Gastroesophageal sphincter (tissue), 4 donors: ENCODE data around the gene HSD11B2. TPM values are rescaled to one million over a fixed set of nuclear protein-coding genes. Genes with fewer than 3 reads are reported as not detected.

Experiments
- ATAC-seq: fragments of 150-250 bp; one replicate; pipeline ENCODE4 v1.9.1; 2016; ENCODE audit warnings: mild to moderate bottlenecking, moderate library complexity
- H3K27ac ChIP-seq, 4 donors: fragments of 200-600 bp; sonication (generic) in 3 of 4; 1 replicate in 3 of 4; 2 replicates in 1 of 4; pipeline ENCODE4 v1.5.1; 2016 to 2019
- H3K27me3 ChIP-seq: fragments of 200-600 bp; sonication (generic); one replicate; pipeline ENCODE4 v1.5.1; 2019
- H3K36me3 ChIP-seq, 2 donors: fragments of 200-600 bp; sonication (generic); one replicate each; pipeline ENCODE4 v1.5.1; 2019; ENCODE audit warnings: control low read depth in 1 of 2
- H3K4me1 ChIP-seq, 3 donors: fragments of 200-600 bp; sonication (generic); 1 replicate in 2 of 3; 2 replicates in 1 of 3; pipeline ENCODE4 v1.5.1; 2016 to 2019; ENCODE audit warnings: control low read depth in 2 of 3
- H3K4me3 ChIP-seq, 2 donors: fragments of 200-600 bp; sonication (generic); one replicate each; pipeline ENCODE4 v1.5.1; 2019; ENCODE audit warnings: mild to moderate bottlenecking in 1 of 2, moderate library complexity in 1 of 2
- H3K9me3 ChIP-seq, 3 donors: fragments of 200-600 bp; sonication (generic); one replicate each; pipeline ENCODE4 v1.5.1; 2017 to 2019; ENCODE audit warnings: control low read depth in 2 of 3
- CTCF ChIP-seq, 4 experiments: fragments of 200-600 bp in 2 of 4; fragments of 450-650 bp in 2 of 4; sonication (generic) in 1 of 4; IDR thresholded peaks; one replicate each; pipeline ENCODE4 v1.5.1; 2017 to 2019; ENCODE audit warnings: antibody characterized with exemption in 4 of 4, mild to moderate bottlenecking in 2 of 4, moderate library complexity in 2 of 4
- EP300 ChIP-seq: sonication (generic); formaldehyde crosslinking; IDR thresholded peaks from one replicate; pipeline ENCODE4 v1.6.1; 2017; ENCODE audit warnings: antibody characterized with exemption, mild to moderate bottlenecking
- POLR2A ChIP-seq, 2 donors: fragments of 450-650 bp; IDR thresholded peaks; one replicate each; pipeline ENCODE4 v1.6.1; 2017; ENCODE audit warnings: antibody characterized with exemption in 2 of 2, mild to moderate bottlenecking in 2 of 2, moderate library complexity in 1 of 2
- POLR2AphosphoS5 ChIP-seq: sonication (generic); formaldehyde crosslinking; IDR thresholded peaks from one replicate; pipeline ENCODE4 v1.6.1; 2017; ENCODE audit warnings: antibody characterized with exemption
- WGBS, 2 donors: methylation state at CpG; one replicate each; pipeline ENCODE4 v1.1.5; 2018; ENCODE audit warnings: low coverage in 1 of 2; 5-methylcytosine and 5-hydroxymethylcytosine counted together
- small RNA-seq, 4 donors: library from RNA; depleted of rRNA; stranded (forward); fragments of <200 nt; gene quantifications; one replicate each; pipeline ENCODE3, GENCODE V24; 2016
- total RNA-seq, 4 donors: library from RNA; depleted of rRNA; stranded (reverse); fragments of >200 nt; gene quantifications; one replicate each; pipeline ENCODE4 v1.1.0, GENCODE V29; 2016

Gene HSD11B2
- total RNA-seq, 4 donors from 2014 or later, result 0.19 to 2.1 (median 0.27) TPM; not detected in 1

- H3K4me3 ChIP-seq, result peak overlapping the region in 1 of 2 donors; percentile 95
- H3K27ac ChIP-seq, result peak overlapping the region in 3 of 4 donors; percentile 64 to 95 (median 94)
- ATAC-seq, result no peak
- H3K36me3 ChIP-seq, result peaks cover 0 to 17% of the 10 kb centered on the region in 2 donors
- H3K4me1 ChIP-seq, result peaks cover 0 to 59% (median 25%) of the 10 kb centered on the region in 3 donors
- H3K9me3 ChIP-seq, result no peaks in the 10 kb centered on the region
- 39 to 100% methylated on average over 2 to 10 of the region's 25 CpGs for WGBS, 2 donors
- no peaks in the 10 kb centered on the region for H3K27me3 ChIP-seq
- TF ChIP-seq EP300, result no peak
- no peak for TF ChIP-seq CTCF (IDR thresholded peaks at IDR 0.05)
- TF ChIP-seq POLR2AphosphoS5, result no peak
- TF ChIP-seq POLR2A (IDR thresholded peaks at IDR 0.05), result no peak
Measured at GRCh38 chr16:67482233-67482924, 51.5 kb downstream of the HSD11B2 start.

- ATAC-seq, result no peak
- H3K36me3 ChIP-seq, result peaks cover 0 to 17% of the 10 kb centered on the region in 2 donors
- H3K27me3 ChIP-seq, result no peaks in the 10 kb centered on the region
- H3K9me3 ChIP-seq, result no peaks in the 10 kb centered on the region
- no peak for TF ChIP-seq EP300
- TF ChIP-seq CTCF (IDR thresholded peaks at IDR 0.05), result no peak
- no peak for TF ChIP-seq POLR2A (IDR thresholded peaks at IDR 0.05)
- TF ChIP-seq POLR2AphosphoS5, result no peak
- peaks cover 0 to 51% (median 25%) of the 10 kb centered on the region in 3 donors for H3K4me1 ChIP-seq
- 100% methylated on average over 1 of the region's 6 CpGs; no CpG with 5 or more reads in 1 of the 2 donors for WGBS, 2 donors
- H3K4me3 ChIP-seq, result peak within 1 kb of the TSS in 1 of 2 donors; percentile 95
- peak within 1 kb of the TSS in 3 of 4 donors; percentile 64 to 95 (median 94) for H3K27ac ChIP-seq
Measured at GRCh38 chr16:67483150-67483549, 52.2 kb downstream of the HSD11B2 start, which contains the start of gene AGRP. Gene AGRP, minus strand, starts transcription at chr16:67483547. Its CDS starts 149 bp downstream, at chr16:67483398.

- peaks cover 0 to 17% of the 10 kb centered on the region in 2 donors for H3K36me3 ChIP-seq
- no peaks in the 10 kb centered on the region for H3K9me3 ChIP-seq
- ATAC-seq, result no peak
- no peaks in the 10 kb centered on the region for H3K27me3 ChIP-seq
- 84% methylated on average over 10 of the region's 12 CpGs; no CpG with 5 or more reads in 1 of the 2 donors for WGBS, 2 donors
- peaks cover 0 to 50% (median 24%) of the 10 kb centered on the region in 3 donors for H3K4me1 ChIP-seq
- H3K4me3 ChIP-seq, result no peak overlapping the region
- TF ChIP-seq POLR2A (IDR thresholded peaks at IDR 0.05), result no peak
- no peak for TF ChIP-seq EP300
- TF ChIP-seq CTCF (IDR thresholded peaks at IDR 0.05), result no peak
- TF ChIP-seq POLR2AphosphoS5, result no peak
- H3K27ac ChIP-seq, result no peak overlapping the region
Measured at GRCh38 chr16:67483731-67484525, 53.0 kb downstream of the HSD11B2 start.

- Histone ChIP-seq H3K27ac (peak overlapping the region in 1 of 4 donors; percentile 5), H3K4me1 (peaks cover 0 to 43% (median 14%) of the 10 kb centered on the region in 3 donors), H3K9me3 (no peaks in the 10 kb centered on the region), H3K36me3 (peaks cover 0 to 17% of the 10 kb centered on the region in 2 donors), H3K4me3 (no peak overlapping the region), H3K27me3 (no peaks in the 10 kb centered on the region)
- ATAC-seq, result no peak
- WGBS, 2 donors, result no CpG with 5 or more reads among the region's 3 CpGs
- no peak for TF ChIP-seq POLR2AphosphoS5
- no peak for TF ChIP-seq EP300
- TF ChIP-seq CTCF (IDR thresholded peaks at IDR 0.05), result no peak
- no peak for TF ChIP-seq POLR2A (IDR thresholded peaks at IDR 0.05)
Measured at GRCh38 chr16:67486805-67487204, 55.9 kb downstream of the HSD11B2 start.

Small RNA genes within 50 kb of the gene (small RNA-seq; reads per million reads assigned to genes)
- 0 reads per million in 4 donors for gene RNU1-123P

Other genes with a start within 250 kb of the HSD11B2 start
- 10 to 100 TPM in 2 of 4 donors, 1 to 10 TPM in 2; 6.7 to 37.4 (median 19.2) TPM for gene MATCAP1, start 247.2 kb upstream of the HSD11B2 start, total RNA-seq
- 1 to 10 TPM; 1.6 to 6.1 (median 2.6) TPM for gene EXOC3L1, start 241.0 kb upstream of the HSD11B2 start, total RNA-seq
- gene E2F4, start 239.0 kb upstream of the HSD11B2 start, total RNA-seq, result 10 to 100 TPM; 55.0 to 89.8 (median 76.2) TPM
- 1 to 10 TPM in 2 of 4 donors, under 1 TPM in 2; 0.15 to 3.9 (median 1.3) TPM for gene ELMO3, start 232.0 kb upstream of the HSD11B2 start, total RNA-seq
- 10 to 100 TPM; 15.4 to 34.7 (median 30.7) TPM for gene TMEM208, start 204.0 kb upstream of the HSD11B2 start, total RNA-seq
- gene FHOD1, start 183.6 kb upstream of the HSD11B2 start, total RNA-seq, result 10 to 100 TPM in 3 of 4 donors, 1 to 10 TPM in 1; 9.7 to 15.5 (median 12.9) TPM
- under 1 TPM; 0.13 to 0.93 (median 0.21) TPM for gene SLC9A5, start 182.1 kb upstream of the HSD11B2 start, total RNA-seq
- gene PLEKHG4, start 151.6 kb upstream of the HSD11B2 start, total RNA-seq, result 10 to 100 TPM in 1 of 4 donors, 1 to 10 TPM in 3; 3.0 to 14.4 (median 6.1) TPM
- under 1 TPM in 2 of 4 donors, not detected in 2; 0.13 to 0.19 TPM for gene KCTD19, start 104.4 kb upstream of the HSD11B2 start, total RNA-seq
- gene LRRC36, start 104.3 kb upstream of the HSD11B2 start, total RNA-seq, result under 1 TPM in 1 of 4 donors, not detected in 3; 0.27 TPM
- gene TPPP3, start 37.6 kb upstream of the HSD11B2 start, total RNA-seq, result 100 to 1,000 TPM in 1 of 4 donors, 10 to 100 TPM in 3; 14.8 to 111 (median 55.0) TPM
- gene ZDHHC1, start 14.6 kb upstream of the HSD11B2 start, total RNA-seq, result 10 to 100 TPM in 3 of 4 donors, 1 to 10 TPM in 1; 7.5 to 26.7 (median 17.3) TPM
- gene ATP6V0D1, start 50.0 kb downstream of the HSD11B2 start, total RNA-seq, result 100 to 1,000 TPM in 2 of 4 donors, 10 to 100 TPM in 2; 94.2 to 145 (median 110) TPM
- gene AGRP, start 52.4 kb downstream of the HSD11B2 start, total RNA-seq, result not detected
- gene RIPOR1, start 97.7 kb downstream of the HSD11B2 start, total RNA-seq, result 100 to 1,000 TPM in 1 of 4 donors, 10 to 100 TPM in 3; 43.3 to 112 (median 64.9) TPM
- 10 to 100 TPM; 26.4 to 44.8 (median 41.4) TPM for gene CTCF, start 131.4 kb downstream of the HSD11B2 start, total RNA-seq
- 1 to 10 TPM in 1 of 4 donors, under 1 TPM in 2, not detected in 1; 0.46 to 2.8 (median 0.47) TPM for gene CARMIL2, start 214.0 kb downstream of the HSD11B2 start, total RNA-seq
- 10 to 100 TPM; 20.9 to 33.7 (median 24.4) TPM for gene ACD, start 229.1 kb downstream of the HSD11B2 start, total RNA-seq
- gene PARD6A, start 229.8 kb downstream of the HSD11B2 start, total RNA-seq, result 10 to 100 TPM in 1 of 4 donors, 1 to 10 TPM in 3; 5.9 to 13.4 (median 6.5) TPM
- 10 to 100 TPM; 23.0 to 33.2 (median 28.9) TPM for gene ENKD1, start 235.6 kb downstream of the HSD11B2 start, total RNA-seq
- gene C16orf86, start 235.7 kb downstream of the HSD11B2 start, total RNA-seq, result 10 to 100 TPM in 1 of 4 donors, 1 to 10 TPM in 3; 3.6 to 12.9 (median 5.0) TPM